Stimulated activated naive CD4-positive, alpha-beta T cell (primary cell): ENCODE measurements around the gene TRPM8.

ENCODE experiments used
- DNase-seq, 6 experiments: peaks; one replicate each; lab custom pipeline; 2025; lab: John Stamatoyannopoulos, UW

TRPM8 gene

DNA sequence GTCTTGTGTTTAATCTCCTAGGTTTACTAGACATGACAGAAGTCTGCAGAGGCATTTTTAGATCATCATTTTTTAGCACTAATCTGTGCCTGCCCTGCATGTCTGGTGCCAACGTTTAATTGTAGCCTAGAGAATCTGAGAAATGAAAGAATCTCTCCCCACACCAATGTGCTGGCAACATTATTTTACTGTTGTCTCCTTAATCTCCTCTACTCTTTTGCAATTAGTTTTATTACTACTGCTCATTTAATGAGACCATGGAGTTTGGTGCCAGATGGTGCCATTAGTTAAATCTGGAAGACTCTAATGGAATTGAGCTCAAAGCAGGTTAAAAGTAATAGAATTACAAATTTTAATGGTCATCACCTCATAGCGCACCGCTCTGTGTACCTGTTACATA lies 129.3 kb downstream of the TRPM8 start:
- no peak for DNase-seq

DNA sequence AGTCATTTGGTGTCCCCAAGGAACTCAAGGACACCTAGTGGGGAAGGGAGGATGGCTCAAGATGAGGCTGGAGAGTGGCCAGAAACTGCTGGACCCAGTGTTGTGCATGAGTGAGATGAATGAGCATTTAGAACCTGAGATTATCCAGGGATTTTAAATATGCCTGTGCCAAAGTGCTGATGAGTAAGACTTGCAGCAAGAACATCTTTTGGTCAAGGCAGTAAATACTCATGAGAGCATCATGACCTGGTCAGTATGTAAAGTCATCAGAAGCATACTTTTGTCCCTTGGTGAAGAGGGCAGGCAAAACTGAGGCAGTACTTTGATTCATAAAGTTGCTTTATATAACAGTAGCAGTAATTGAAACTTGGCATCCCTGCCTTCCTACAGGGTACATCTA lies 130.2 kb downstream of the TRPM8 start:
- DNase-seq: no peak

DNA sequence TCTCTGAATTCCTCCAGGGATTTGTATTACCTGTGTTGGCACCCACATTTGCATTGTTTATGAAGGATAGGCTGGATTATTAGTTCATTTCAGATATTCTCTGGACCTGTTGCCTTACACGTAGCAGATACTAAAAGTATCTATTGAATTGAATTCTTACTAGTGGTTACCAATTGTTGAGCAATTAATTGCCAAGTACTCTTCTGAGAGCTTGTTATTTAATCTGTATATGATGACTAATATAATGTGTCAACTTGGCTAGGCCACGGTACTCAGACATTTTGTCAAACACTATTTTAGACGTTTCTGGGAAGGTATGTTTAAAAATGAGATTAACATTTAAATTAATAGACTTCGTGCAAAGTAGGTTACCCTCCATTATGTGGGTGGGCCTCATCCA lies 130.9 kb downstream of the TRPM8 start:
- DNase-seq: no peak

DNA sequence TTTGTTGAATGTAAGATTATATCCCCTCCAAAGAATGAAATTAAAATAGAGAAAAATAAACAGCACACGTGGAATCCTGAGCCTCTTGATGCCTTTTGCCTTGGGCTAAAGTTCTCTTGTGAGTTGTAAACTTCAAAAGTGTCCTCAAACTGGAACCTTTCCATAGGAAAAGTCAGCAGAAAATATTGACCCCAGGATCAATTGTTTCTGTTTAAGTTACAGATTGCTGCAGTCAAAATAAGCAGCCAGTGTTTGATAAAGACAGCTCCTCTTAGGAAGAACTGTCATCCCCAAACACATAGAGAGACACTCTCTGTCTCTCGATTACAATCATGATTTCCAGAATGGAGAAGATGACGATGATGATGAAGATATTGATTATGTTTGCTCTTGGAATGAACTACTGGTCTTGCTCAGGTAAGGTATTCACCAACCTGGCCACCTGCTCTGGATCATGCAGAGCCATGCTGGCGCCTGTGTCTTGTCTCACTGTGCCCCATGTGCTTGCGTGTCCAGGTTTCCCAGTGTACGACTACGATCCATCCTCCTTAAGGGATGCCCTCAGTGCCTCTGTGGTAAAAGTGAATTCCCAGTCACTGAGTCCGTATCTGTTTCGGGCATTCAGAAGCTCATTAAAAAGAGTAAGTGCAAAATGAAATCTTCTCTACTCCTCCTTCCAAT lies 133.4 kb downstream of the TRPM8 start, which contains the start of gene SPP2:
Gene SPP2, plus strand, starts transcription at position 248 of the 681 bp plus-strand sequence. Its CDS starts 85 bp downstream, at position 333.
- no peak for DNase-seq

DNA sequence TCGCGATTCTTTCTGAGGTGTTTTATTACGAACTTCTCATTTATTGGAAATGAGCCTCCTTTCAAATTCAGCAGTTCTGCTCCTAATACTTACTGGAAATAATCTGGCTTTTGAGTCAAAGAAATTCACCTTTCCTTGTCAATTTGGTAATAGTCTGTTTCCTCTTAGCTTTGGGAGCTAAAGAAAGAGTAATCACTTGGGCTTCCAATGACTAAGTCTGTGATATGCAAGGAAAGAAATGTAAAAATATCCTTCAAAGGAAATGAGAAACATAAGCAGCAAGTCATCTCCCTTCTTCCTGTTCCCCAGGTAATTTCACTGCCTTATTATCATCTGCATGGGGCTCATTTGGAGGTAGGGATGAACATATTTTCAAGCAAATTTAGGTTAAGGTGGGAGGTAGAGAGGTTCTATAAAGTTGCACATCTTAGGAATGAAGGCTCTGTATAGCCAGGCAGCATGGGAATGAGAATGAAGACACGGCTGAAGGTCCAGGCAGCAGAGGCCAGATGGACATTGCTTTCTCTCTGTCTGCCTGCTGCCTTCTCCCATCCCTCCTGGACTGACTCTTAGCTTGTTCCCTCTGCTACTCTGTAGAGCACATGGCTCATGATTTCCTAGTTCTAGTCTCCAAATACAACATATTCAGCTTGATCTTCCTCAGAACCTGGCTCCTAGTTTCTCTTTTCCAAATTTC lies 134.3 kb downstream of the TRPM8 start:
- no peak for DNase-seq

DNA sequence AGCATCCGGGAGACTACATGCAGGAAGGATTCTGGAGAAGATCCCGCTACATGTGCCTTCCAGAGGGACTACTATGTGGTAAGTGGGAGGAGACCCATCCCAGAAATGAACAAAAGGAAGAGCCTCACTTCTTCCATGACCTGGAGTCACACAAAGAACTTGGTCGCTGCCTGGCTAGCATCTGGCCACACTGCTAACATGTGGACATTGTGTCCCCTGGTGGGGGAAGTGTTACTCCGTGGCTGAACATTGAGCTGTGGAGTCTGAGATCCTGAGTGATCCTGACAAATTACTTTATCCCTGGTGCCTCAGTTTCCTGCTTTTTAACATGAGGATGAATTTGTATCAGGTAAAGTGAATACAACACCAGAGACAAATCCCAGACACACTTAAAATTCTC lies 141.7 kb downstream of the TRPM8 start:
- DNase-seq: no peak

DNA sequence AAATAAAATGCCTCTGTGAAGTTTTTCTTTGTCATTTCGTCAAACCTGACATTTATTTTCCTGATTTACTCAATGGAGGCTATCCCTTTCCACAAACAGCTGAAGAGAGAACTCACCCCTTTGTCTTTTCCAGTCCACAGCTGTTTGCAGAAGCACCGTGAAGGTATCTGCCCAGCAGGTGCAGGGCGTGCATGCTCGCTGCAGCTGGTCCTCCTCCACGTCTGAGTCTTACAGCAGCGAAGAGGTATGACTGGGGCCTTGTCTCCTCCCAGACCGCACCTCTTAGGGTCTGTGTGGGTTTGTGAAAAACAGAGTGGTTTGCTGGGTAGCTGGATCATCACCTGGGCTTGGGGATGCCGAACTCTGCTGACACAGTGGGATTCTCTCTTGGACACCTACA lies 143.1 kb downstream of the TRPM8 start:
- DNase-seq: no peak

DNA sequence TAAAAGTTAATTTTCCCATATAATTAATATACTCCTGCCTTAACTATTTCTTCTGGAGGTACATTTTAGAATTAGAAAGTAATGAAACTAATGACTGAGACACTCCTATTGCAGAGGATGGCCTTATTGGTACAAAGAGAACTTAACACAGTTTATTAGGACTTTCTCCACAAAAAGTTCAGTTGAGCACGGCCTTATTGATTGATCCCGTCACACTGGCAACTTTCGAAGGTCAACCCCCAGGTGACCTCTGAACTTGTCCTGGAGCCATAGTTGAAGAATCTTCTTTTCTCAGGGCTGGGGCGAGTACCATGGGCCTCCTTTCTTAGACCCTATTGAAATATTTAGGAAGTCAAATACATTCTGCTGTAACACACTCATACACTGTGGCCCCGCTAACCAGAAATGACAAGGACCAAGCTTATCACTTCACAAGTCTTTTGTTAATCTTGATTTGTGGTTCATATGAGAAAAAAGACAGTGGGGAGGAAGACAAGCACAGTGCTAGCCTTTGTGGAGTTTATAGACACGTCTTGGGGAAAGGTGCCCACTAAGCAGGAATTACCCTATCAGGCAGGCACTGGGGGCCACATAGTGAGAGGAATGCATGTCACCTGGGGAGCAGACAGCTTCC lies 144.6 kb downstream of the TRPM8 start:
- DNase-seq: no peak

DNA sequence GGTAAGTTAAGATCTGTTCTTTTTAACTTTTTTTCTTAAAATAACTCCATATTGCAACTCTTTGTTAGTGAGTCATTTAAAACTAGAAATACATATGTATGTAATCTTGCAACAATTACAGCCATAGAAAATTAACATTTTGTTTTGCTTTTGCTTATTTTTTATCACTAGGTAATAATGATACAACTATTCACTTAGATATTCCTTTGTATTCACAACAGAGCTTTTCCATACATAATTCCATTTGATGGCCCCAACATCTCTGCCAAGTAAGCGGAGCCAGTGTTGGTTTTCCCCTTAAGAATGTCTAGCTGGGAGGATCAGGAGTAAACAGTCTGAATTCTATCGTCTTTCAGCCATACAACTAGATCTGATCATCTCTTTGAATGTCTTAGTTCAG lies 149.4 kb downstream of the TRPM8 start:
- DNase-seq: no peak
